ENCODE measurements around the gene ACYP1. TPM values are rescaled to one million over a fixed set of nuclear protein-coding genes. Genes with fewer than 3 reads are reported as not detected.

The ACYP1 gene
- polyA plus RNA-seq, 1 experiment: 9.0 TPM

DNA sequence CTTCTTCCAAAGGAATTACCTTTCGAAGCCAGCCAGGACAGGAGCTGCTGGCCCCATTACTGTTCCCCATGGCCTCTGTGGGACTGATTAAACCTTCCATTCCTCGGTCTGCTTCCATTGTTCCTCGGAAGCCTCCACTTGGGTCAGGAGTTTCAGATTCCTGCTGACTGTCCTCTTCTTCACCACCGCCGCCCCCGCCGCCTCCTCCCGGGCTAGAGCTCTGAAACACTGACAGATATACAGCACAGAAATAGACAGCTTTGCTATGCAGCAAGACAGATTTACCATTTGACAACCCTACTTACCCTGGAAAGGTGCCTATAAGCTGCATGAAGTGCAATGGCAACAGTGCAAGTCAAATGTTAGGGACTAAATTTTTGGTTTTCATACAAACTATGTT, 27.4 kb upstream of the ACYP1 start:
- POLR2A ChIA-PET: no interaction called here

DNA sequence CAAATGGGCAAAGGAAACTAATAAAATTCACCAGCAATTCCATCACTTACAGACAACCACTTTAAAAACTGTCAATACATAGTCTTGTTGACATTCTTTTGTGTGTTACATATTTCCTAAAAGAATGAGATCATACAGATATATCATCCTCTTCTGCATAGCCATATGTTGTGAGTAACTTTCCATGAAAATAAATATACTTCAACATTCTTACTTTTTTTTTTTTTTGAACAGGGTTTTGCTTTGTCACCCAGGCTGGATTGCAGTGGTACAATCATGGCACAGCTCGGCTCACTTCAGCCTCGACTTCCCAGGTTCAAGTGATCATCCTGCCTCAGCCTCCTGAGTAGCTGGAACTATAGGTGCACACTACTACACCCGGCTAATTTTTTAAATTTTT, 26.5 kb upstream of the ACYP1 start:
- Histone ChIP-seq H3K36me3 (ENCODE audit: control insufficient read depth, insufficient read depth, low read length) (peaks cover 8% of the 10 kb centered on the region), H3K4me3 (ENCODE audit: low read depth, low read length) (no peak overlapping the region), H3K27me3 (ENCODE audit: control insufficient read depth, insufficient read depth, low read length) (no peaks in the 10 kb centered on the region)
- no peak for DNase-seq (ENCODE audit: low read depth)
- POLR2A ChIA-PET: no interaction called here
- no peak for TF ChIP-seq CTCF (IDR thresholded peaks at IDR 0.05; ENCODE audit: insufficient read depth, low read depth, low read length)
- CTCF ChIA-PET: interaction anchor here (0.8 to 8.0 kb wide), 7 partner anchors 10 to 228 kb away, joined by 3 to 107 read pairs (median 5); no protein-coding TSS in a partner anchor

More for the DNA sequence above, 27.4 kb upstream of the ACYP1 start:
- H3K36me3 ChIP-seq (ENCODE audit: control insufficient read depth, insufficient read depth, low read length): peaks cover 9% of the 10 kb centered on the region
- H3K4me3 ChIP-seq (ENCODE audit: low read depth, low read length): no peak overlapping the region
- CTCF ChIA-PET: interaction anchor here (0.8 to 8.0 kb wide), 7 partner anchors 9 to 229 kb away, joined by 3 to 107 read pairs (median 5); no protein-coding TSS in a partner anchor
- no peaks in the 10 kb centered on the region for H3K27me3 ChIP-seq (ENCODE audit: control insufficient read depth, insufficient read depth, low read length)
- DNase-seq (ENCODE audit: low read depth): no peak
- no peak for TF ChIP-seq CTCF (IDR thresholded peaks at IDR 0.05; ENCODE audit: insufficient read depth, low read depth, low read length)

DNA sequence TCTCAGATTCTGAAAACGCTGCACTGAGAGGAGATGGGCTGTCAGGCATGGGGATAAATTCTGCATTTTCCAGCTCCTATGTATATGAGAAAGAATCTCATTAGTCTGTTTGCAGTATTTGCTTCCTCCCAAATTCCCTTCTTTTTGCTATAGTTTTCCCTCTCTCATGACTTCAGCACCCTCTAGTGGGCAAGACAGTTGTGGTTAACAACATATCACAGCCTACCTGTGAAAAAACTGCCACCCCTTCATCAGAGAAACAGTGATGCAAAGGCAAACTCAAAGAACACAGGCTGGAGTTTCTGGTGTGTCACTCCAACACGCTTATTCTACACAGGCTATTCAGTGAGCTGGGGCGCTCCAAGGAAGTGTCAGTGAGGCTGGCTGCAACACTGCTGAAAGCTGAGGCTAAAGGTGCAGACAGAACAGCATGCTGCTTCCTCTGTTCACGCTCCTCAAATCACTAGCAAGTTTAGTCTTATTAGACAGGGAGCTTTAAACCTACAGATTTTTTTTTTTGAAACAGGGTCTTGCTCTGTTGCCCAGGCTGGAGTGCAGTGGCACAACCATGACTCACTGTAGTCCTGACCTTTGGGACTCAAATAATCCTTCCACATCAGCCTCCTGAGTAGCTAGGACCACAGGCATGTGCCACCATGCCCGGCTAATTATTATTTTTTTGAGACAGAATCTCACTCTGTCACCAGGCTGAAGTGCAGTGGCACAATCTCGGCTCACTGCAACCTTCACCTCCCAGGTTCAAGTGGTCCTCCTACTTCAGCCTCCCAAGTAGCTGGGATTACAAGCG, 24.9 kb upstream of the ACYP1 start:
- H3K36me3 ChIP-seq (ENCODE audit: control insufficient read depth, insufficient read depth, low read length): peaks cover 8% of the 10 kb centered on the region
- TF ChIP-seq CTCF (IDR thresholded peaks at IDR 0.05; ENCODE audit: insufficient read depth, low read depth, low read length): peak; percentile 76
- no peak for DNase-seq (ENCODE audit: low read depth)
- H3K27me3 ChIP-seq (ENCODE audit: control insufficient read depth, insufficient read depth, low read length): no peaks in the 10 kb centered on the region
- ChIA-PET CTCF (interaction anchor here (0.6 to 8.0 kb wide), 54 partner anchors 10 to 240 kb away, joined by 3 to 107 read pairs (median 5); partner anchors contain the start of genes NEK9, PGF, PROX2 and RPS6KL1), POLR2A (no interaction called here)
- no peak overlapping the region for H3K4me3 ChIP-seq (ENCODE audit: low read depth, low read length)

DNA sequence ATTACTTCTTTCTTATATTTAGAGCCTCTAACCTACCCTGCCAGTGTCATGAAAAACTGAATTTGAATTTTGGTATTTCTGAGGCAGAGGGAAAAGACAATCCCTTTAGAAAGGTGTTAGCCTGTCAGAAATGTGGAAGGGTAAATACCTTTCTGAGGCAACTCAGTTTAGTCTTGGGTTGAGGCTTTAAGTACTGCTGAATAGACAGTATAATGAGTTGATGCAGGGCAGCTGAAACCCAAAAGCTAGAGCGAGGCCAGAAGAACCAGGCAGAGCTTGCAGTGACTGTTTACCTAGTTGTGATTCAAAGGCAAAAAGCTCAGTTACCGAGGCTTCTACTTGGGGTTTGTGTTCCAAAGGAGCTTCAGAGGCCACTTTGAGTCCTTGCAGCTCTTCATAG, 24.3 kb upstream of the ACYP1 start:
- POLR2A ChIA-PET: no interaction called here
- Histone ChIP-seq H3K27me3 (ENCODE audit: control insufficient read depth, insufficient read depth, low read length) (no peaks in the 10 kb centered on the region), H3K36me3 (ENCODE audit: control insufficient read depth, insufficient read depth, low read length) (peaks cover 8% of the 10 kb centered on the region), H3K4me3 (ENCODE audit: low read depth, low read length) (no peak overlapping the region)
- no peak for TF ChIP-seq CTCF (IDR thresholded peaks at IDR 0.05; ENCODE audit: insufficient read depth, low read depth, low read length)
- DNase-seq (ENCODE audit: low read depth): no peak
- CTCF ChIA-PET: interaction anchor here (0.6 to 8.0 kb wide), 45 partner anchors 9 to 240 kb away, joined by 3 to 107 read pairs (median 6); partner anchors contain the start of genes NEK9, PGF, PROX2 and RPS6KL1

- no peak overlapping the region for H3K4me3 ChIP-seq (ENCODE audit: low read depth, low read length)
- TF ChIP-seq CTCF (IDR thresholded peaks at IDR 0.05; ENCODE audit: insufficient read depth, low read depth, low read length): no peak
- DNase-seq (ENCODE audit: low read depth): no peak
- no peaks in the 10 kb centered on the region for H3K27me3 ChIP-seq (ENCODE audit: control insufficient read depth, insufficient read depth, low read length)
- peaks cover 8% of the 10 kb centered on the region for H3K36me3 ChIP-seq (ENCODE audit: control insufficient read depth, insufficient read depth, low read length)
- CTCF ChIA-PET: interaction anchor here (2.1 to 8.0 kb wide), 2 partner anchors 138 to 175 kb away, joined by 12 to 107 read pairs; no protein-coding TSS in a partner anchor
- POLR2A ChIA-PET: no interaction called here
Measured at GRCh38 chr14:75084513-75084912, 20.7 kb upstream of the ACYP1 start.
